Measurements from ENCODE around the gene KIAA0825.

Gene KIAA0825

GRCh38 chr5:94212476-94212875 is 405.9 kb downstream of the KIAA0825 start:
- no peak for TF ChIP-seq MAX (IDR thresholded peaks at IDR 0.05; ENCODE audit: low read depth, low read length)
- TF ChIP-seq MYC (IDR thresholded peaks at IDR 0.05; ENCODE audit: low read depth, low read length), result no peak
- no peak for TF ChIP-seq CTCF (IDR thresholded peaks at IDR 0.05; ENCODE audit: low read depth, low read length)
- TF ChIP-seq POLR2A (IDR thresholded peaks at IDR 0.05; ENCODE audit: extremely low read depth, insufficient read length), result no peak
- DNase-seq (ENCODE audit: low read depth), result no peak
- H3K4me3 ChIP-seq (ENCODE audit: low read depth, low read length), result no peak overlapping the region

- no peak for TF ChIP-seq MAX (IDR thresholded peaks at IDR 0.05; ENCODE audit: low read depth, low read length)
- no peak for TF ChIP-seq POLR2A (IDR thresholded peaks at IDR 0.05; ENCODE audit: extremely low read depth, insufficient read length)
- TF ChIP-seq CTCF (IDR thresholded peaks at IDR 0.05; ENCODE audit: low read depth, low read length), result no peak
- no peak for TF ChIP-seq MYC (IDR thresholded peaks at IDR 0.05; ENCODE audit: low read depth, low read length)
- DNase-seq (ENCODE audit: low read depth), result no peak
- no peak overlapping the region for H3K4me3 ChIP-seq (ENCODE audit: low read depth, low read length)
These were observed 408.5 kb downstream of the KIAA0825 start for GRCh38 chr5:94209774-94210355.

- TF ChIP-seq MAX (IDR thresholded peaks at IDR 0.05; ENCODE audit: low read depth, low read length) (no peak), CTCF (IDR thresholded peaks at IDR 0.05; ENCODE audit: low read depth, low read length) (no peak), POLR2A (IDR thresholded peaks at IDR 0.05; ENCODE audit: extremely low read depth, insufficient read length) (no peak), MYC (IDR thresholded peaks at IDR 0.05; ENCODE audit: low read depth, low read length) (no peak)
- no peak for DNase-seq (ENCODE audit: low read depth)
- H3K4me3 ChIP-seq (ENCODE audit: low read depth, low read length), result no peak overlapping the region
These were observed 409.1 kb downstream of the KIAA0825 start for GRCh38 chr5:94209272-94209671.

- H3K4me3 ChIP-seq (ENCODE audit: low read depth, low read length), result no peak overlapping the region
- DNase-seq (ENCODE audit: low read depth), result no peak
- no peak for TF ChIP-seq CTCF (IDR thresholded peaks at IDR 0.05; ENCODE audit: low read depth, low read length)
- TF ChIP-seq MYC (IDR thresholded peaks at IDR 0.05; ENCODE audit: low read depth, low read length), result no peak
These were observed 418.8 kb downstream of the KIAA0825 start for GRCh38 chr5:94199566-94199965.

GRCh38 chr5:94197970-94198369 is 420.4 kb downstream of the KIAA0825 start:
- DNase-seq (ENCODE audit: low read depth), result no peak
- no peak overlapping the region for H3K4me3 ChIP-seq (ENCODE audit: low read depth, low read length)
- TF ChIP-seq CTCF (IDR thresholded peaks at IDR 0.05; ENCODE audit: low read depth, low read length) (no peak), MYC (IDR thresholded peaks at IDR 0.05; ENCODE audit: low read depth, low read length) (no peak), POLR2A (IDR thresholded peaks at IDR 0.05; ENCODE audit: extremely low read depth, insufficient read length) (no peak), MAX (IDR thresholded peaks at IDR 0.05; ENCODE audit: low read depth, low read length) (no peak)

- no peak for TF ChIP-seq POLR2A (IDR thresholded peaks at IDR 0.05; ENCODE audit: extremely low read depth, insufficient read length)
- no peak for TF ChIP-seq MAX (IDR thresholded peaks at IDR 0.05; ENCODE audit: low read depth, low read length)
- TF ChIP-seq CTCF (IDR thresholded peaks at IDR 0.05; ENCODE audit: low read depth, low read length), result no peak
- TF ChIP-seq MYC (IDR thresholded peaks at IDR 0.05; ENCODE audit: low read depth, low read length), result no peak
- H3K4me3 ChIP-seq (ENCODE audit: low read depth, low read length), result no peak overlapping the region
- no peak for DNase-seq (ENCODE audit: low read depth)
These were observed 421.5 kb downstream of the KIAA0825 start for GRCh38 chr5:94196953-94197352.
